ENCODE results near the gene FHIT. TPM values are rescaled to one million over a fixed set of nuclear protein-coding genes. Genes with fewer than 3 reads are reported as not detected.

Gene FHIT
- total RNA-seq, 4 donors from 2014 or later, result 0.72 to 5.2 (median 2.1) TPM

DNA sequence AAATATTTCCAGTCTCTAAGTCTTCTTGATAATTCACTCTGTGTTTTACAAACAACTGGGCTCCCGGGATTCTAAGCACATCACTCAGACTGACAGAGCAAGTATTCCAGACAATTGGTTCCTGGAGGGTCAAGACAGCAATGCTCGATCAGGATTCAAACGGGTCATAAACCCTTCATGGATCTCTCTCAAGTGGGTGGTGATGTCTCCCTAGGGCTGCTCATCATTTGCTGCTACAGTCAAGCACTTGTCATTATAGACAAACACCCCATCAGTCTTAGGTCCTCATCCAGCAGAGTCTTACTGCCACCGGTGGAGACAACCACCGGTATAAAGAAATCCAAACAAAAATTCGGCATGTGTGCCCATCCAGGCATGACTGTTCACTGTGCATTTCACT, 921.1 kb downstream of the FHIT start:
- intact Hi-C loops (cut with DNase I; ENCODE audit: low total_unique reads) (no loop called here), in situ Hi-C loops (cut with MboI; ENCODE audit: low sequenced_read_pairs in 4 of 4) (no loop called here)
- no peak for TF ChIP-seq POLR2A (IDR thresholded peaks at IDR 0.05)
- Histone ChIP-seq H3K27me3 (no peaks in the 10 kb centered on the region), H3K4me1 (no peaks in the 10 kb centered on the region), H3K27ac (no peak overlapping the region), H3K9me3 (no peaks in the 10 kb centered on the region), H3K4me3 (no peak overlapping the region), H3K36me3 (no peaks in the 10 kb centered on the region)
- DNase-seq (no peak), ATAC-seq (no peak)

DNA sequence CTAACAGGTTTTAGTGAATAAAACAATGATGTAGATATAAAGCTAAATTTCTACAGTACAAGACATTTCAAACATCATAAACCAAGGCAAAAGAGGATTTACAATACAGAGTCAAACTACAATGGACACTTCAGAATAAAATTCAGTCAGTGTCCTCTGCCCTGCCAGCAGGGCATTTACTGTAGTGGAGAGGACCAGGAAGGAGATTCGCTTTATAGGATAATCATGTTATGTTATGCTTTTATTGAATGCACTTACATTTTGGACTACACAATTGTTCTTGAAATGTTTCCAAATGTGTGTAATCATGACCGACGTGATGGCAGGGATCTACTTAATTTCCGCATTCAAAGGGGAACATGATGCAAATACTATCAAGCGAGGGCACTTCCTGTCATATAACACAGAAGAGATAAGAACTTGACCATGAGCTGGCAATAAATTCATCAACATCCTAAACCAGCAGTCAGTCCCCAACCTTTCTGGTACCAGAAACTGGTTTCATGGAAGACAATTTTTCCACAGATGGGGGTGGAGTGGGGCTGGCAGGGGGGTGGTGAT, 925.6 kb downstream of the FHIT start:
- H3K4me1 ChIP-seq, result no peaks in the 10 kb centered on the region
- H3K4me3 ChIP-seq, result no peak overlapping the region
- TF ChIP-seq, protein P1, sequence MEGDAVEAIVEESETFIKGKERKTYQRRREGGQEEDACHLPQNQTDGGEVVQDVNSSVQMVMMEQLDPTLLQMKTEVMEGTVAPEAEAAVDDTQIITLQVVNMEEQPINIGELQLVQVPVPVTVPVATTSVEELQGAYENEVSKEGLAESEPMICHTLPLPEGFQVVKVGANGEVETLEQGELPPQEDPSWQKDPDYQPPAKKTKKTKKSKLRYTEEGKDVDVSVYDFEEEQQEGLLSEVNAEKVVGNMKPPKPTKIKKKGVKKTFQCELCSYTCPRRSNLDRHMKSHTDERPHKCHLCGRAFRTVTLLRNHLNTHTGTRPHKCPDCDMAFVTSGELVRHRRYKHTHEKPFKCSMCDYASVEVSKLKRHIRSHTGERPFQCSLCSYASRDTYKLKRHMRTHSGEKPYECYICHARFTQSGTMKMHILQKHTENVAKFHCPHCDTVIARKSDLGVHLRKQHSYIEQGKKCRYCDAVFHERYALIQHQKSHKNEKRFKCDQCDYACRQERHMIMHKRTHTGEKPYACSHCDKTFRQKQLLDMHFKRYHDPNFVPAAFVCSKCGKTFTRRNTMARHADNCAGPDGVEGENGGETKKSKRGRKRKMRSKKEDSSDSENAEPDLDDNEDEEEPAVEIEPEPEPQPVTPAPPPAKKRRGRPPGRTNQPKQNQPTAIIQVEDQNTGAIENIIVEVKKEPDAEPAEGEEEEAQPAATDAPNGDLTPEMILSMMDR (IDR thresholded peaks at IDR 0.05 in 4 of 5, conservative IDR thresholded peaks at IDR 0.05 in 1 of 5), result no peak
- no peak for TF ChIP-seq POLR2A (IDR thresholded peaks at IDR 0.05)
- H3K27me3 ChIP-seq, result no peaks in the 10 kb centered on the region
- DNase-seq, result no peak
- H3K27ac ChIP-seq, result no peak overlapping the region
- no peaks in the 10 kb centered on the region for H3K36me3 ChIP-seq
- in situ Hi-C loops (cut with MboI; ENCODE audit: low sequenced_read_pairs in 4 of 4), result no loop called here
- ATAC-seq, result no peak
- H3K9me3 ChIP-seq, result no peaks in the 10 kb centered on the region
- intact Hi-C loops (cut with DNase I; ENCODE audit: low total_unique reads), result no loop called here

DNA sequence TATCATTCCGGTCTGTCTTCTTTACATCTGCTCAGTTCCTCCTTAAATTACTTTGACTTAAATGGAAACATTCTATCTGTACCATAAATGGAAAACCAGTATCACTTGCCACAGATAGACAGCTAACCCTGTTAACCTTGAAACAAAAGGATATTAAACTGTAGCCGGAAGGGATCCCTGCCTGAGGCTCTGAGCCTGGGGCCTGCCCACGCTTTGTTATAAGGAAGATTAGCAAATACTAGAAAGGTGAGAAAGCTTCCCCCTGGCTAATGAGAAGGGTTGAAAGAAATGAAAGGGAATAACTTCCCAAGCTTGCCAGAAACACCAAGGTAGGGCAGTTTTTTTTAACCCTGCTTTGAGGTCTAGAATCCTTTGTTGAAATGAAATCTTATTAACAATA, 927.6 kb downstream of the FHIT start:
- in situ Hi-C loops (cut with MboI; ENCODE audit: low sequenced_read_pairs in 4 of 4), result no loop called here
- intact Hi-C loops (cut with DNase I; ENCODE audit: low total_unique reads), result no loop called here

DNA sequence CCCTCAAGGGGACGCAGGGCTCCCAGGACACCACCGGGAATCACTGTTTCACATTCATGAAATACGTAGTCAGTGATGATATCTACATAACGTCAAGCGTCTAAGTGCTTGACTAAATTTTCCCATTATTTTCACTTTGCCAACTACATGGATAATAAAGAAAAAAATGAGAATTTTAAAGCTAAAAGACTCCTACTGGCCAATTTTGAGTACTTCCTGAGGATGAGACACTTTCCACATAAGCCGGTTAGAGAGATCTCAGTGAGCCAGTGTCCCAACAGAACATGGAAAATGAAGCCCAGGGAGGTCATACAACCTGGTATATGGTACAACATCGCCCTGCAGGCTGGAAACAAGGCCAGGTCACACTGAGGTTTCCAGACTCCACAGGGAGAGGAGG, 928.1 kb downstream of the FHIT start:
- no peaks in the 10 kb centered on the region for H3K36me3 ChIP-seq
- no peak overlapping the region for H3K27ac ChIP-seq
- intact Hi-C loops (cut with DNase I; ENCODE audit: low total_unique reads) (no loop called here), in situ Hi-C loops (cut with MboI; ENCODE audit: low sequenced_read_pairs in 4 of 4) (no loop called here)
- no peaks in the 10 kb centered on the region for H3K4me1 ChIP-seq
- no peak for ATAC-seq
- no peak overlapping the region for H3K4me3 ChIP-seq
- no peak for DNase-seq
- no peaks in the 10 kb centered on the region for H3K9me3 ChIP-seq
- no peaks in the 10 kb centered on the region for H3K27me3 ChIP-seq
- TF ChIP-seq POLR2A (IDR thresholded peaks at IDR 0.05), result no peak
- TF ChIP-seq, protein P1 (IDR thresholded peaks at IDR 0.05 in 4 of 5, conservative IDR thresholded peaks at IDR 0.05 in 1 of 5), result no peak

More for the DNA sequence above, 927.6 kb downstream of the FHIT start:
- Histone ChIP-seq H3K4me1 (no peaks in the 10 kb centered on the region), H3K27ac (no peak overlapping the region), H3K9me3 (no peaks in the 10 kb centered on the region), H3K36me3 (no peaks in the 10 kb centered on the region), H3K4me3 (no peak overlapping the region), H3K27me3 (no peaks in the 10 kb centered on the region)
- DNase-seq, result no peak
- ATAC-seq, result no peak
- TF ChIP-seq, protein P1 (IDR thresholded peaks at IDR 0.05 in 4 of 5, conservative IDR thresholded peaks at IDR 0.05 in 1 of 5), result no peak
- TF ChIP-seq POLR2A (IDR thresholded peaks at IDR 0.05), result no peak

DNA sequence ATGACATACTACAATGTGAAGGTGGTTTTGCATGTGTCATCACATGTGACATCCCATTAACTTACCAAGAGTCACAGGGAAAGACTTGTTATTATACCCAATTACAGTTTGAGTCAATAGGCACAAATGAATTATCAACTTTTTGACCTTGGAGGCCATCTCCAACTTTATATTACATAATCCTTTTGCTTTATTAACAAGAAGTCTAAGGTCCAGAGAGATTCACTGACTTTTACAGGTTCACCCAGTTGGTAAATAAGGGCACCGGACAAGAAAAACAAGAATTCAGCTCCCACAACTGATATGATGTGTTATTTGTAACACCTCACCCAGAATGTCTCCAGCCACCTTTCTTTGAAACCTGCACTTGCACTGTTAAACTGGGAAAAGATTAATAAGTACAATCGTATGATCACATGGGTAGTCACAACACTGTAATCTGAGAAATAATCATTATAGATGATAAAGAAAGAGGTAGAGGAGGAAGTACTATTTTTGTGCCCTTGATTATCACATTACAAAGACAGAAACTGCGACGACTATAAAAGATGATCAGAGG, 928.9 kb downstream of the FHIT start:
- Histone ChIP-seq H3K36me3 (no peaks in the 10 kb centered on the region), H3K9me3 (no peaks in the 10 kb centered on the region), H3K27ac (no peak overlapping the region), H3K4me3 (no peak overlapping the region), H3K4me1 (no peaks in the 10 kb centered on the region), H3K27me3 (no peaks in the 10 kb centered on the region)
- DNase-seq, result no peak
- no peak for ATAC-seq
- no peak for TF ChIP-seq POLR2A (IDR thresholded peaks at IDR 0.05)
- TF ChIP-seq, protein P1 (IDR thresholded peaks at IDR 0.05 in 4 of 5, conservative IDR thresholded peaks at IDR 0.05 in 1 of 5), result no peak
- intact Hi-C loops (cut with DNase I; ENCODE audit: low total_unique reads), result no loop called here
- in situ Hi-C loops (cut with MboI; ENCODE audit: low sequenced_read_pairs in 4 of 4), result no loop called here
